Measurements from ENCODE around the gene KYNU. TPM values are rescaled to one million over a fixed set of nuclear protein-coding genes. Genes with fewer than 3 reads are reported as not detected.
"Not testable (repeated sequence)": the region's sequence is repeated elsewhere in the genome, so short reads cannot be mapped to it uniquely, and the experiment has no call there.

Gene KYNU
- total and polyA plus RNA-seq, 4 experiments from 2014 or later, result 0.73 to 1.3 (median 0.85) TPM; not detected in 1

DNA sequence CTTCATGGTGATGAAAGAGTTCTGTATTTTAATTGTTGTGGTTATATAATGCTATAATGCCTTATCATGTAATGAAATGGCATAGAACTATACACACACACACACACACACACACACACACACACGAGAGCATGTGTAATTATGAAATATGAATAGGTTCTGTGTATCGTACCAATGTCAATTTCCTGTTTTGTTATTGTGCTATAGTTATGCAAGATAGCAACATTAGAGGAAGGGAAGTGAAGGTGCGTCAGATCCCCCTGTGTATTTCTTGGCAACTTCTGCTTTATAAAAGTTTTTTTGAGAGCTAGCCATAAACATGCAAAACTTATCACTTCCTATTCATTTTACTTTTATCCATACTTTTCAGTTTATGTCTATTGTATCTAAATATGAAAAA lies 191.0 kb downstream of the KYNU start:
- Mint-ChIP-seq H3K27ac (no peak overlapping the region), H3K4me3 (no peak overlapping the region), H3K4me1 (peaks cover 0 to 5% (median 2%) of the 10 kb centered on the region in 4 donors), H3K36me3 (peaks cover 0 to 1% of the 10 kb centered on the region in 2 donors), H3K27me3 (peaks cover 2% of the 10 kb centered on the region in 2 donors), H3K9me3 (peaks cover 0 to 19% (median 14%) of the 10 kb centered on the region in 8 donors)
- H3K9me3 ChIP-seq (ENCODE audit: control insufficient read depth in 1 of 2, low read length in 2 of 2), result no peaks in the 10 kb centered on the region
- no peak overlapping the region for H3K27ac ChIP-seq (ENCODE audit: low read depth, low read length)
- intact Hi-C loops (cut with micrococcal nuclease), result no loop called here
- ChIA-PET CTCF (ENCODE audit: partially characterized antibody) (interaction anchor here (0.7 kb wide), 1 partner anchor 80 kb away, joined by 3 read pairs; no protein-coding TSS in a partner anchor), POLR2A (ENCODE audit: partially characterized antibody) (no interaction called here)
- H3K4me3 ChIP-seq (ENCODE audit: low read length in 2 of 2), result no peak overlapping the region
- no peaks in the 10 kb centered on the region for H3K27me3 ChIP-seq (ENCODE audit: insufficient read depth, low read length)
- DNase-seq, result peak in 2 of 5 donors; percentile 4 to 7
- no peaks in the 10 kb centered on the region for H3K36me3 ChIP-seq (ENCODE audit: insufficient read depth, low read length)
- H3K4me1 ChIP-seq (ENCODE audit: insufficient read depth, low read length), result no peaks in the 10 kb centered on the region

GRCh38 chr2:143070704-143071103 lies 193.2 kb downstream of the KYNU start:
- ChIA-PET CTCF (ENCODE audit: partially characterized antibody) (interaction anchor here (0.7 to 1.1 kb wide), 2 partner anchors 10 to 12 kb away, joined by 3 to 4 read pairs; no protein-coding TSS in a partner anchor), POLR2A (ENCODE audit: partially characterized antibody) (no interaction called here)
- H3K4me3 Mint-ChIP-seq, result no peak overlapping the region
- peaks cover 0 to 13% (median 7%) of the 10 kb centered on the region in 8 donors for H3K9me3 Mint-ChIP-seq
- no peaks in the 10 kb centered on the region for H3K27me3 Mint-ChIP-seq
- H3K36me3 ChIP-seq (ENCODE audit: insufficient read depth, low read length), result no peaks in the 10 kb centered on the region
- H3K4me3 ChIP-seq (ENCODE audit: low read length in 2 of 2), result no peak overlapping the region
- intact Hi-C loops (cut with micrococcal nuclease), result no loop called here
- H3K27me3 ChIP-seq (ENCODE audit: insufficient read depth, low read length), result no peaks in the 10 kb centered on the region
- H3K9me3 ChIP-seq (ENCODE audit: control insufficient read depth in 1 of 2, low read length in 2 of 2), result no peaks in the 10 kb centered on the region
- peaks cover 0 to 5% (median 2%) of the 10 kb centered on the region in 4 donors for H3K4me1 Mint-ChIP-seq
- H3K27ac Mint-ChIP-seq, result no peak overlapping the region
- H3K27ac ChIP-seq (ENCODE audit: low read depth, low read length), result no peak overlapping the region
- H3K4me1 ChIP-seq (ENCODE audit: insufficient read depth, low read length), result no peaks in the 10 kb centered on the region
- no peak for DNase-seq
- no peaks in the 10 kb centered on the region for H3K36me3 Mint-ChIP-seq

GRCh38 chr2:143071185-143071876 lies 193.9 kb downstream of the KYNU start:
- Histone ChIP-seq H3K9me3 (ENCODE audit: control insufficient read depth in 1 of 2, low read length in 2 of 2) (no peaks in the 10 kb centered on the region), H3K4me1 (ENCODE audit: insufficient read depth, low read length) (no peaks in the 10 kb centered on the region), H3K36me3 (ENCODE audit: insufficient read depth, low read length) (no peaks in the 10 kb centered on the region), H3K27ac (ENCODE audit: low read depth, low read length) (no peak overlapping the region), H3K27me3 (ENCODE audit: insufficient read depth, low read length) (no peaks in the 10 kb centered on the region), H3K4me3 (ENCODE audit: low read length in 2 of 2) (no peak overlapping the region)
- Mint-ChIP-seq H3K4me3 (no peak overlapping the region), H3K27ac (no peak overlapping the region), H3K27me3 (no peaks in the 10 kb centered on the region), H3K9me3 (peaks cover 0 to 9% (median 6%) of the 10 kb centered on the region in 8 donors), H3K36me3 (no peaks in the 10 kb centered on the region), H3K4me1 (peaks cover 0 to 5% (median 2%) of the 10 kb centered on the region in 4 donors)
- intact Hi-C loops (cut with micrococcal nuclease), result no loop called here
- ChIA-PET CTCF (ENCODE audit: partially characterized antibody) (interaction anchor here (1.1 kb wide), 1 partner anchor 10 kb away, joined by 4 read pairs; no protein-coding TSS in a partner anchor), POLR2A (ENCODE audit: partially characterized antibody) (no interaction called here)
- no peak for DNase-seq

- H3K4me1 Mint-ChIP-seq; H3K27ac Mint-ChIP-seq; intact Hi-C loops (cut with micrococcal nuclease); CTCF ChIA-PET (ENCODE audit: partially characterized antibody); DNase-seq; H3K36me3 ChIP-seq (ENCODE audit: insufficient read depth, low read length); H3K36me3 Mint-ChIP-seq; H3K4me1 ChIP-seq (ENCODE audit: insufficient read depth, low read length); H3K27me3 Mint-ChIP-seq; H3K4me3 Mint-ChIP-seq; H3K9me3 ChIP-seq (ENCODE audit: control insufficient read depth in 1 of 2, low read length in 2 of 2); H3K27me3 ChIP-seq (ENCODE audit: insufficient read depth, low read length); POLR2A ChIA-PET (ENCODE audit: partially characterized antibody); H3K27ac ChIP-seq (ENCODE audit: low read depth, low read length); H3K9me3 Mint-ChIP-seq; H3K4me3 ChIP-seq (ENCODE audit: low read length in 2 of 2): not testable (repeated sequence)
Measured at GRCh38 chr2:143074913-143075312, 197.4 kb downstream of the KYNU start.

- H3K4me1 ChIP-seq (ENCODE audit: insufficient read depth, low read length), result no peaks in the 10 kb centered on the region
- no peaks in the 10 kb centered on the region for H3K9me3 ChIP-seq (ENCODE audit: control insufficient read depth in 1 of 2, low read length in 2 of 2)
- Mint-ChIP-seq H3K4me3 (no peak overlapping the region), H3K27me3 (no peaks in the 10 kb centered on the region), H3K4me1 (no peaks in the 10 kb centered on the region), H3K27ac (no peak overlapping the region), H3K36me3 (no peaks in the 10 kb centered on the region), H3K9me3 (peaks cover 0 to 9% (median 5%) of the 10 kb centered on the region in 8 donors)
- intact Hi-C loops (cut with micrococcal nuclease), result no loop called here
- ChIA-PET CTCF (ENCODE audit: partially characterized antibody) (interaction anchor here (1.2 kb wide), 2 partner anchors 14 to 36 kb away, joined by 3 read pairs; no protein-coding TSS in a partner anchor), POLR2A (ENCODE audit: partially characterized antibody) (no interaction called here)
- no peaks in the 10 kb centered on the region for H3K27me3 ChIP-seq (ENCODE audit: insufficient read depth, low read length)
- no peaks in the 10 kb centered on the region for H3K36me3 ChIP-seq (ENCODE audit: insufficient read depth, low read length)
- no peak for DNase-seq
- no peak overlapping the region for H3K4me3 ChIP-seq (ENCODE audit: low read length in 2 of 2)
- no peak overlapping the region for H3K27ac ChIP-seq (ENCODE audit: low read depth, low read length)
Measured at GRCh38 chr2:143075711-143076110, 198.2 kb downstream of the KYNU start.

DNA sequence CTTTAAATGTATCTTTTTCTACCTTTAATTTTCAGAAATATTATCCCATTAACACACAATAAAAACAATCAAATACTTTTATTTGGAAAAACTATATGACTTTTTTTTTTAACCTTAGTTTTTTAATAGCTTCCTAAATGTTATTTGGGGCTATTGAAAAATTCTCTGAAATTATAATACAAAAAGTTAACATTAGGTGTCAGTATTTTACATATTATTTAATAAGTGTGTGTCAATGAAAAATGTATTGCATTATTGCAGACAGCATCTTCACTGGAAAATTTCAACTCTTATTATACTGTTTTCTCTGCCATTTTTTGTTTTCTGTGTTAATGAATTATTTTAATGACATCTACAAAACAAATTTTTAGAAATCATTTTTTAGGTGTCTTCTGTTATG lies 200.6 kb downstream of the KYNU start:
- Mint-ChIP-seq H3K27me3 (no peaks in the 10 kb centered on the region), H3K27ac (no peak overlapping the region), H3K4me1 (no peaks in the 10 kb centered on the region), H3K9me3 (peaks cover 0 to 9% (median 5%) of the 10 kb centered on the region in 8 donors), H3K4me3 (no peak overlapping the region), H3K36me3 (no peaks in the 10 kb centered on the region)
- H3K4me1 ChIP-seq (ENCODE audit: insufficient read depth, low read length), result no peaks in the 10 kb centered on the region
- H3K27ac ChIP-seq (ENCODE audit: low read depth, low read length), result no peak overlapping the region
- intact Hi-C loops (cut with micrococcal nuclease), result no loop called here
- DNase-seq, result peak in 1 of 5 donors; percentile 5
- no peak overlapping the region for H3K4me3 ChIP-seq (ENCODE audit: low read length in 2 of 2)
- H3K9me3 ChIP-seq (ENCODE audit: control insufficient read depth in 1 of 2, low read length in 2 of 2), result no peaks in the 10 kb centered on the region
- H3K36me3 ChIP-seq (ENCODE audit: insufficient read depth, low read length), result no peaks in the 10 kb centered on the region
- POLR2A ChIA-PET (ENCODE audit: partially characterized antibody), result no interaction called here
- H3K27me3 ChIP-seq (ENCODE audit: insufficient read depth, low read length), result no peaks in the 10 kb centered on the region
- CTCF ChIA-PET (ENCODE audit: partially characterized antibody), result interaction anchor here (0.6 to 2.5 kb wide), 7 partner anchors 10 to 608 kb away, joined by 3 to 6 read pairs (median 3); no protein-coding TSS in a partner anchor

GRCh38 chr2:143081616-143082015 lies 204.2 kb downstream of the KYNU start:
- CTCF ChIA-PET (ENCODE audit: partially characterized antibody), result interaction anchor here (0.7 to 1.7 kb wide), 2 partner anchors 10 to 177 kb away, joined by 3 to 4 read pairs; no protein-coding TSS in a partner anchor
- Mint-ChIP-seq H3K4me1 (peaks cover 12 to 21% (median 15%) of the 10 kb centered on the region in 4 donors), H3K9me3 (no peaks in the 10 kb centered on the region), H3K4me3 (no peak overlapping the region), H3K27me3 (no peaks in the 10 kb centered on the region), H3K27ac (no peak overlapping the region), H3K36me3 (no peaks in the 10 kb centered on the region)
- H3K36me3 ChIP-seq (ENCODE audit: insufficient read depth, low read length), result no peaks in the 10 kb centered on the region
- no peak overlapping the region for H3K27ac ChIP-seq (ENCODE audit: low read depth, low read length)
- intact Hi-C loops (cut with micrococcal nuclease), result no loop called here
- peaks cover 22% of the 10 kb centered on the region for H3K4me1 ChIP-seq (ENCODE audit: insufficient read depth, low read length)
- POLR2A ChIA-PET (ENCODE audit: partially characterized antibody), result no interaction called here
- H3K4me3 ChIP-seq (ENCODE audit: low read length in 2 of 2), result no peak overlapping the region
- DNase-seq, result no peak
- H3K27me3 ChIP-seq (ENCODE audit: insufficient read depth, low read length), result no peaks in the 10 kb centered on the region
- no peaks in the 10 kb centered on the region for H3K9me3 ChIP-seq (ENCODE audit: control insufficient read depth in 1 of 2, low read length in 2 of 2)
